Activated CD8-positive, alpha-beta memory T cell treated with anti-CD3 and anti-CD28 coated beads, Interleukin-2, amount 50 U/mL, for 1 hour (primary cell): ENCODE measurements around the gene CADM2.

ENCODE experiments used
- DNase-seq: peaks from one replicate; pipeline ENCODE4 v3.0.0-alpha.2; 2020; ENCODE audit errors: extremely low read depth

CADM2 gene

DNA sequence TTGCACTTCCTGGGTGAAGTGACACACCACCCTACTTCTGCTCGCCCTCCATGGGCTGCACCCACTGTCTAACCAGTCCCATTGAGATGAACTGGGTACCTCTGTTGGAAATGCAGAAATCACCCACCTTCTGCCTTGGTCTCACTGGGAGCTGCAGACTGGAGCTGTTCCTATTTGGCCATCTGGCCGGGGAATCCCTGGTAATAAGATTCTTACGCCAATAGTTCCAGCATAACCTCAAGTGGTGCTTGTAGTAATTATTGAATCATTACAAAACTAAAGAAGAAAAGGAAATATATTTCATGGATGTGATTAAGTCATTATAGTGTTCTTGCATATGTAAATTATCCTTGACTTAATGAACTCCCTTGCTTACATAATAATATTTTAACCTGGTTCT is 841.9 kb downstream of the CADM2 start:
- DNase-seq = no peak

DNA sequence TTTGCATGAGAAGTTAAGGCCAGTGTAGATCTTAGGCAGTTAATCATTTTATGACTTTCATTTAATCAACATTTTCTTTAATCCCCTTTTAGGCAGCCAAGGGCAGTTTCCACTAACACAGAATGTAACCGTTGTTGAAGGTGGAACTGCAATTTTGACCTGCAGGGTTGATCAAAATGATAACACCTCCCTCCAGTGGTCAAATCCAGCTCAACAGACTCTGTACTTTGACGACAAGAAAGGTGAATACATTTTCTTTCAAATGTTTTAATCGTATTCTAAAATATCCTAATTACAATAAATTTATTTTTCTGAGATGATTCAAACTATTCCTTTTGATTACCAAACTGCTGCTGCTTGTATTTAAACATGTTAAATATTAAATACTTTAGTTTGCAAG is 843.2 kb downstream of the CADM2 start:
- DNase-seq = no peak

DNA sequence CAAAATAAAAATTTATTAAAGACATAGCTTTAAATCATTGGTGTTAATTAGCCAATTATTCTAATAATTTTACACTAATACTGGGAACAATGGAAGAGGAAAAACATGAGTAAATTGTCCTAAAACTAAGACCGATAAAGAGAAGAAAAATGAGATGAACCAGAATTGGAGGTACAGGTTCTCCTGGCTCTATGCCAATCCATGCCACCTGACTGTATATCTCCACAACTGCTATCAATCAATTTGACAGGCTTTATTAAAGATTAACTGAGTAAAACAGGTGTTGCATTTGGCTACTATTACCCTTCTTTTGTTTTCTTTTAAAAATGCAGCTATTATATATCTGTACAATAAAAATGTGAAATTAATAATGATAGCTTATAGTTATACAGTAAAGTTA is 850.0 kb downstream of the CADM2 start:
- no peak for DNase-seq

DNA sequence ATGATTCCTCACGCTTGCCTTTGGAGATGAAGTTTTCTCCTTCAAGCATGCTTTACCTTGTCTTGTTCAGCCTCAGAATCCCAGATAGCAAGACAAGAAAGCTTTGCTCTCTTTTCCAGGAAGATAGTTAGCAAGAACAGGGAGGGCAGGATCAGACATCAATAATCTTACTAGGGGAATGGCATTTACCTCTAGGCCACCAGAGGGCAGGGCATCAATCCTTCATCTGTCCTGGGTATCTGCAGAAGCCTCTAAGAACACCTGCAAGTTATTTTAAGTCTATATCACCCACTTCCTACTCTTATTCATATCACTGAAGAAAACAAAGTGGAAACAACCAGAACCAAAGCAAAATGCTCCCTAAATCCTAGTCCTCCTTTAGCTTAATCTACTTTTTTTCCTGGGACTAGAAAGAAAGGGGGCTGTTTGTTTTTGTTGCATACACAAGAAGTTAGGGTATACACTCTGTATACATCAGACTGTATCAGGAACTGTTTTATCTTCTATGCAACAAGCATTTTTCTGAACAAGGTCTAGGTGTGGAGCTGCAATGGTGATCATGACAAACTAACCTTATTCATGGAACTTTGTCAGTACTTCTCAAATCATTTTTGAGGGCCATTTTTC is 862.5 kb downstream of the CADM2 start:
- no peak for DNase-seq

GRCh38 chr3:85835857-85836440 is 877.2 kb downstream of the CADM2 start:
- DNase-seq = no peak

- DNase-seq = no peak
Measured at GRCh38 chr3:85837402-85837801, 878.6 kb downstream of the CADM2 start.

DNA sequence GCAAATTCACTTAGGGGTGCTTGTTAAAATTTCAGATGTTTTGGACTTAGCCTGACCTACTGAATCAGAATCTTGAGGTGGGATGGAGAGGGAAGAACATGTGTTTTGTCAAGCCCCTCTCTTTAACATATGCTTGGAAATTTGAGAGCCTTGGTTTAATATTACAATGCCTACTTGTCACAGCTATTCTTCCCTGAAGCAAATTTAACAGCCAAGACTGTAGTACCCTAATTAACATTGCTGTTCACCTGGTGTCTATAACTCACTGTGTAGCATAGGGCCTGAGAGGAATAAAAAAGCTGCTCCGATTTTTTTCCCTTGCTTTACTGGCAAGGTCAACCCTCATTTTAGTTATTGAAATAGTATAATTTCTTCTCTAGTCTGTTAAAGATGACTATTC is 880.1 kb downstream of the CADM2 start:
- DNase-seq = no peak

DNA sequence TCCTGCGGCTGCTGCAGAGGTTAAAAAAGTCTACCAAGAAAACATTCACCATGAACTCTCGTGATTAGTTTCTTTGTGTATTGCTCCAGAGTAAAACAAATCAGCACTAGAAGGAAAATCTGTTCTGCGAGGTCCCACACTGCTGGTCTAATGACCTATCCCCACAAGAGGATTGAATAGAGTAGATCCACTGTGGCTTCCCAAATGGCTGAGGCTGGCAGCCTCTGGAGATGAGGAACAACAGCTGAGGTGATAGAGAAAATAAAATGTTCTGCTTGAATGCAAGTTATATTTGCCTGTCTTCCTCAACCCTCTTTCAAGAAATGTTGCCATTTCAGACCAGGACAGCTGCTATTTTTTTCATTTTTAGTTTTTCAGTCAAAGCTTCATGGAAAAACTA is 883.3 kb downstream of the CADM2 start:
- no peak for DNase-seq

DNA sequence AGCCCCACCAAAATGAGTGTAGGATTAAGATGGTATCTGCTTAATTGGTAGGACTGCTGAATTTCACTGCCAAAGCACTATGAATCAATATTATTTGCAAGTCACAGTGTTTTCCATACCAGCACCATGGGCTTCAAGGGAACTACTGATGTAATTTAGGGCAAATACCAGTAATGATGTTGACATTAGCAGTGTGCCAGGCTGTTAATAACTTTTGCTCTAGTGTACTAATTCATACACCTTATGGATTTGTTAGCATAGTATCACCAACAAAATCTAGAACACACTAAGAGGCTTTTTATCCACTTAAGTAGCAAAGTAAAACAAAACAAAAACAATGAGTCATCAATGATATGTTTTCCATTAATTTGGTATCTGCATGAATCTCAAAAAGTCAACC is 888.2 kb downstream of the CADM2 start:
- DNase-seq = no peak

- DNase-seq = no peak
Measured at GRCh38 chr3:85851071-85851470, 892.3 kb downstream of the CADM2 start.

DNA sequence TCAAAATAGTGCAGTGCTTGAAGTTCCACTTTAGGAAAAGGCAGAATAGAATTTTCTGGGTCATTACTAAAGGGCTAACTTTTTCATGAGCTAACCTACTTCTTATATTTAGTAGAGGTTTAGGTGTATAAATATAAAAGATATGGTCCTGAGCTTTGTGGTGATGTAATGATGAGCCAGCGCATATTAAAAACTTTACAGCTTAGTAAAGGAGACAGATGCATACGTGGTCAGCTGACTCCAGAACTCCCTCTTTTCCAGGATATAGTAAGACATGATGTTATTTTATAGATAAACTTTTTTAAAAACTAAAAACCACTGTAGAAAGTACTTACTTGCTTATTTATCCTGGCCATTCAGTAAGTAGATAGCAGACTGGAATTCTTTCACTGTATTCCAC is 895.0 kb downstream of the CADM2 start:
- DNase-seq = no peak

DNA sequence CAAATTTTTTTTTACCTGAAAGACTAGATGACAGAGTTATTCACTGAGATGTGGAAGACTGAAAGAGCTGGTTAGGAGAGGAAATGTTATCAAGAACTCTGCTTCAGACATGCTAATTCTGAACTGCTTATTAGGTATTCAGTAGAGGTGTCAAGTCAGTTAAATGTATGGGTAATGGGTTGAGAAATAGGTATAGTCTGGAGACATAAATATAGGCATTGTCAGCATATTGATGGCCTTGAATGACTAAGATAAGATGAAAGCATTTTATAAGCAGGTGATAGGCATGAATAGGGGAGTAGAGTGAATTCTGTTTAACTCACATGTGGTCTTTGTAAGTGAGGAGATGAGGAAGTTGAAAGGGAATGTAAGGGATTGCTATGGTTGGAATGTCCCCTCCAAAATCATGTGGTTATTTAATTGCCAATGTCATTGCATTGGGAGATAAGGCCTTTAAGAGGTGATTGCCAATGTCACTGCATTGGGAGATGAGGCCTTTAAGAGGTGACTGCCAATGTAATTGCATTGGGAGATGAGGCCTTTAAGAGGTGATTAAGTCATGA is 904.2 kb downstream of the CADM2 start:
- DNase-seq = no peak

GRCh38 chr3:85864896-85865295 is 906.1 kb downstream of the CADM2 start:
- DNase-seq = no peak

DNA sequence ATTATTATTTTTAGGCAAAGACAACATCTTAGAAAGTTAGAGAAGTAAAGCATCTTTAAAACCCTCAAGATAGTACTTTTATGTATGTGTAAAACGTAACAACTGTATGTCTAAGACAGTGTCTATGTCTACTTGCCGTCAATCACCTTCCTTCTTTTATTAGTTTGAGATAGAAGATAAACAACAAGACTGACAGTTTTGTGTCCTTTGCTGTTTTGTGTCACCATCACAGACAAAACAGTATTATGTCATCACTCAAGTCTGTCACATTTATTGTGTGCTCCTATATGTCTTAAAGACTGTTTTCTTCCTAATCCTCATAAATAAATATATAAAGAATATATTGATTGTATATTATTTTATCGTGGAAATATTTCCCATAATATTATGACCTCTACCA is 908.3 kb downstream of the CADM2 start:
- DNase-seq = no peak

DNA sequence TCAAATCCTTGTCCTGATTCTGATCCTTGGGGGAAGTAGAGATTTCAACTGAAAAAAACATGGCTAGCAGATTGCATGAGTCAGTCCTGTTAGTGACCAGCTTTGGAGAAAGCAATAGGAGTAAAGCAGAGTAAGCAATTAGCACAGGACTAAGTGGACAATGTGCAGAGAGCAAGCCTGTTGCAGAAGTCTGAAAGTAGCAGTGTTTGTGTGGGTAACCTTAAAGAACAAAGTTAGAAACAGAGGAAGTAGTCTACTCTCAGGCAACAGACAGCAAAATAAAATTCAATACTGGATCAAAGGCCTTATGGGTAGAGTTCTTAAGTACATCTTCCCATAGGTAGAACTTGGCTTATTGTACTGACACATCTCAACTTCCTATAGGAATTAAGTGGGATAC is 916.8 kb downstream of the CADM2 start:
- no peak for DNase-seq

DNA sequence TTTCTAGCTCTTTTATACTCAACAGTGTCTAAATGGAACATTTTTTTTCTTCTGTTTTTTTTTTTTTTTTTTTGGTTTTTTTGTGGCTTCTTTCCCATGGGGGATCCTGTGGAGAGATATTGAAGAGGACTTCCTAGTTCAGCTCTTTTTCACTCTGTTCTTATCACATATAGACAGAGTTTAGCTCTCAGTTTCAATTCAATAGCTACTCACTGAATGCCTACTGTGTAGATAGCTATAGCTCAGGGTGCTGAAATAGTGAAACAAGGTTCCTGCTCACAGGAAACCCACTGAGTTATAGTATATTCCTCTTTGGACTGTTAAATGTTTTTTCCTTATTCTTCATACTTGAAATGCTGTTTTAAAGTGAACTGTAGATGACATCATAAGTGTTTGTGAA is 918.8 kb downstream of the CADM2 start:
- no peak for DNase-seq

DNA sequence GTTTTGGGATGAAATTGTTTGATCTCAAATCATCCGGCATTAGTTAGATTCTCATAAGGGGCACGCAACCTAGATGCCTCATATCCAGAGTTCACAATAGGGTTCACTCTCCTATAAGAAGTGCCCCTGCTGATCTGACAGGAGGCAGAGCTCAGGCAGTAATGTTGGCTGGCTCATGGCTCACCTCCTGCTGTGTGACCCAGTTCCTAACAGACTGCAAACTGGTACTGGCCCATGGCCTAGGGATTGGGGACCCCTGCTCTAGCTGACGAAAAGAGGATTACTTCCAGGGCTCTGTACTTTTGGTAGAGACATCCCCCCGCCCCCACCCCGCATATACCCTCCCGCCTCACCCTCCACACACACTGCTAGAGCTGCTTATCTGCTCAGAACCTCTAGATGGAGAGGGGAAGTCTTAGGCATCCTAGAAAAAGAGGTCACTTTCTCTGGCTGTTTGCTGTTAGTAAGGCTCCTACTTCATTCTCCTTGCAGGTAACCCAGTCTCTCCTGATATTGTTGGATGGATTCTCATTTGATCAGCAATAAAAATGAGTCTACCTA is 923.1 kb downstream of the CADM2 start:
- DNase-seq = no peak

- no peak for DNase-seq
Measured at GRCh38 chr3:85890043-85890555, 931.3 kb downstream of the CADM2 start.

DNA sequence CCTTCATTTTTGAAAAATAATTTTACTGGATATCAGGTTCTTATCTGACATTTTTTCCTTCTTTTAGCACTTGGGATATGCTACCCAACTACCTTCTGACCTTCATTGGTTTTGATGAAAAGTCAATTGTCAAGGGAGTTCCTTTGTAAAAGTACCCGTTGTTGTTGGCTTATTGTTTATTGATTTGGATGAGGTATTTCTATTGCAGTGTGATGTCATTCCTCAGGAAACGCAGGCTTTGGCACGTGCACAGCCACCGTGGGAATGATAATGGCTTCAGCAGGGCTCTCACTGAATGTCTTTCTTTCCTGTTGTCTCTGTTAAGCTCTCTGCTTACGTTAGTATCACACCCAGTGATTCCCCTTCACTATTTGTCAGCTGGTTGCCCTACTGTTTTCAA is 944.6 kb downstream of the CADM2 start:
- no peak for DNase-seq

GRCh38 chr3:85912980-85913379 is 954.2 kb downstream of the CADM2 start:
- DNase-seq = no peak

GRCh38 chr3:85922374-85922773 is 963.6 kb downstream of the CADM2 start:
- no peak for DNase-seq

- no peak for DNase-seq
Measured at GRCh38 chr3:85930718-85931117, 971.9 kb downstream of the CADM2 start.

DNA sequence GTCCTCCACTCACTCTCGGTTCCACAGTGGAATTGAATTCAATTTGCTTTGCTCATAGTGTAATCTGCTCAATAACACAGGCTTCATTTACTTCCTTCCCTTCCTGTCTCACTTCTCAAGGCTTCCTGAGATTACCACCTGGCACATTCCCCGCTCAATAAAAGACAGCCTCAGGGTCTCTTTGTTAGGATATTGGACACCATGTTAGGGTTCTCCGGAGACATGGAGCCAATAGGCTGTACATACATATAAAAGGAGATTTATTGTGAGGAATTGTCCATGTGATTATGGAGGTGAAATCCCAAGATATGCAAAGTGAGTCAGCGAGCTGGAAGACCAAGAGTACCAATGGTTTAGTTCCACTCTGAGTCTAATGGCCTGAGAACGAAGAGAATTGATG is 974.5 kb downstream of the CADM2 start:
- no peak for DNase-seq
